Measurements from ENCODE around the gene SLC39A12.

The SLC39A12 gene

DNA sequence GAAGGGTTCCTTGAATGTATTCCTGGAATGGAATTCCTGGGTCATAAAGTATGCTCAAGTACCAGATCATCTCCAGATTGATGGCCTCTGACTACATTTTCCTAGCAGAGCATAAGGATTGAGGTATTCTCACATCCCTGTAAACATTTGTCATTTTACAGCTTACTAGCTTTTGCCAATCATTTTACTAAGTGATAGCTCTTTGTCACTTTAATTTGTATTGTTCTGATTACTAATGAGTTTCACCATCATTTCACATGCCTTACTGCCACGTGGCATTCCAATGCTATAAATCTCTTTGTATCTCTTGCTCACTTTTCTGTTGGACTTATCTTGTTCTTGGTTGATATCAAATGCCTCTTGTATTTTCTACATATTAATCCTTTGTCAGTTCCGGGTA is 119.9 kb downstream of the SLC39A12 start:
- ChIA-PET CTCF (interaction anchor here (2.4 kb wide), 1 partner anchor 33 kb away, joined by 7 read pairs; no protein-coding TSS in a partner anchor), POLR2A (no interaction called here)
- TF ChIP-seq, protein P1, sequence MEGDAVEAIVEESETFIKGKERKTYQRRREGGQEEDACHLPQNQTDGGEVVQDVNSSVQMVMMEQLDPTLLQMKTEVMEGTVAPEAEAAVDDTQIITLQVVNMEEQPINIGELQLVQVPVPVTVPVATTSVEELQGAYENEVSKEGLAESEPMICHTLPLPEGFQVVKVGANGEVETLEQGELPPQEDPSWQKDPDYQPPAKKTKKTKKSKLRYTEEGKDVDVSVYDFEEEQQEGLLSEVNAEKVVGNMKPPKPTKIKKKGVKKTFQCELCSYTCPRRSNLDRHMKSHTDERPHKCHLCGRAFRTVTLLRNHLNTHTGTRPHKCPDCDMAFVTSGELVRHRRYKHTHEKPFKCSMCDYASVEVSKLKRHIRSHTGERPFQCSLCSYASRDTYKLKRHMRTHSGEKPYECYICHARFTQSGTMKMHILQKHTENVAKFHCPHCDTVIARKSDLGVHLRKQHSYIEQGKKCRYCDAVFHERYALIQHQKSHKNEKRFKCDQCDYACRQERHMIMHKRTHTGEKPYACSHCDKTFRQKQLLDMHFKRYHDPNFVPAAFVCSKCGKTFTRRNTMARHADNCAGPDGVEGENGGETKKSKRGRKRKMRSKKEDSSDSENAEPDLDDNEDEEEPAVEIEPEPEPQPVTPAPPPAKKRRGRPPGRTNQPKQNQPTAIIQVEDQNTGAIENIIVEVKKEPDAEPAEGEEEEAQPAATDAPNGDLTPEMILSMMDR (IDR thresholded peaks at IDR 0.05; ENCODE audit: insufficient read depth, low read length, missing control alignments), result no peak

DNA sequence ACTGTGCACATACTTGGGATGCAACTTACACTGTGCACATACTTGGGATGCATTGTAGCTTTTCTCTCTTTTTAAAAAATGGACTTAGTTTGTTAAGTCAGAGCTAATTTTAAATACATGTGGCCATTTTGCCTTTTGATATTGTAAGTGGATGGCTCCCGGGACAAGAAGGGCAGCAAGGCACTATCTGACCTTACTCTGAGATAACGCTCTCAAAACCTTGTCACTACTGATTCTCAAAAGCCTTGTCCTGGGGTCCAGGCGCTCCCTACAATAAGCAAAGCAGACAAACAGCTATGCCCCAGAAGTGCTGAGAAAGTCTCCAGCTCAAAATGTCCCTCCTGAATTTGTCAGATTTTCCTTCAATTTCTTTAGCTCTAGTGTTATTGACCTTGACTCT is 121.6 kb downstream of the SLC39A12 start:
- TF ChIP-seq, protein P1 (IDR thresholded peaks at IDR 0.05; ENCODE audit: insufficient read depth, low read length, missing control alignments), result no peak
- POLR2A ChIA-PET, result no interaction called here
- DNase-seq (ENCODE audit: low read depth, low spot score), result no peak
- H3K4me3 ChIP-seq (ENCODE audit: low read depth, low read length), result no peak overlapping the region
- CTCF ChIA-PET, result interaction anchor here (2.4 kb wide), 1 partner anchor 31 kb away, joined by 7 read pairs; no protein-coding TSS in a partner anchor

More for the DNA sequence above, 119.9 kb downstream of the SLC39A12 start:
- H3K4me3 ChIP-seq (ENCODE audit: low read depth, low read length), result no peak overlapping the region
- no peak for DNase-seq (ENCODE audit: low read depth, low spot score)

DNA sequence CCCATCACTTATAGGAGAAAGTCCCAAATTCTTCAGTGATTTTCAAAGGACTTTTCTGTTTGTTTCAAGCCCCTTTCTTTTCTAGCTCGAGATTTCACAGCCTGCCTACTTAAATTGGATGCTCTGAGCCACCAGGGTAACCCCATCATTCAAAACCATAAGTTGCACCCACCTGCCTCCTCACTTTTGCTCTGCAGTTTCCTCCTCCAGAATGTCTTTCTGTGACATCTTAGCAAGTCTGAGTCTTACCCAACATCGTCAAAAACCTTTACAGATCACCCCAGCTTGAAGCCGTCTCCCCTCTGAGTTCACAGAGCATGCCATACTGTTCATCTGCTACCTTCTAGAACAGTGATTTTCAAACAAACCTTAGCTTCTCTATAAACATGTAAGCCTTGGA is 124.2 kb downstream of the SLC39A12 start:
- ChIA-PET POLR2A (no interaction called here), CTCF (no interaction called here)
- no peak for DNase-seq (ENCODE audit: low read depth, low spot score)
- TF ChIP-seq, protein P1 (IDR thresholded peaks at IDR 0.05; ENCODE audit: insufficient read depth, low read length, missing control alignments), result no peak
- H3K4me3 ChIP-seq (ENCODE audit: low read depth, low read length), result no peak overlapping the region

DNA sequence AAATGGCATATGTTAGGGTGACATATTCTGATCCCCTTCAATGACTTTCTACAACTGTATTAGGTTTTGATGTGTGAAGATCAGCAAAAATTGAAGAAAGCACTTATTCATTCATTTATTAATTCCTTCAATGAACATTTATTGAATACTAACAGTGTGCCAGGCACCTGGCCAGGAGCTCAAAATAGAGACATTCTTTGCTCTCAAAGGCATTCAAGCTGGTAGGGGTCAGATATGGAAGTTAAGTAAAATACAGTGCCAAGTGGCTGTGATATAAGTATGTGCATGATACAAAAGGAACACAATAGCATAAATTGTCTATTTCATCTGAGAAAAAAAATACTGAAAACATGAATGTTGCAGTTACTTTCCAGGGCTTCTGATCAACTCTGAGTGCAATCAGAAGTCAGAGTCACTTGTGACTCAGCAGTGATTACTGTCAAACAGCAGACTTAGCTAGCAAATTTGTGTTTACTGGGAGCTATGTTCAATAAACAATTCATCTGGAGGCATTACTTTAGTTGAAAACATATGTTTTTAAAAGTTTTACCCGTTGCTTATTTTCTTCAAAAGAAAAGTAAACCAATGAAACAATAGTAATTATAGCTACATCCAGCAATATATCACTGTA is 128.1 kb downstream of the SLC39A12 start:
- TF ChIP-seq, protein P1 (IDR thresholded peaks at IDR 0.05; ENCODE audit: insufficient read depth, low read length, missing control alignments), result no peak
- ChIA-PET POLR2A (no interaction called here), CTCF (interaction anchor here (0.9 kb wide), 1 partner anchor 25 kb away, joined by 4 read pairs; no protein-coding TSS in a partner anchor)
- H3K4me3 ChIP-seq (ENCODE audit: low read depth, low read length), result no peak overlapping the region
- no peak for DNase-seq (ENCODE audit: low read depth, low spot score)

DNA sequence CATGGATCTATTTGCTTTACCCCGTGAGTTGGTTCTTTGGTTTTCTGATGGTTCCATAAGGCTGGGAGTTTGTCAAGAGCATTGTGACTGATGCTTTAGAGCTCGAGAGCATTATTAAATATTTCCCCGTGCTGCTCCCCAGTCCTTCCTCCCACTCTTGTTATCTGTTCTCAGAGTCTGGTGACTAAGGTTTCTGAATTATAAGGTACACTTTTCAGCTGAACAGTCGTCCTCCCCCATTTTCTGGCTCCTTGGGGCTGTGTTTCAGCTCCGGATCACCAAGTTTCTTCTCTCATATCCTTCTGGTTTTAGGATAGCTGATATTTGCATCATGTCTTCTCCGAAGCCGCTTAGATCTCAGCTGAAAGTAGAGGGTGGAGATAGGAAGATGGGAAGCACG is 130.7 kb downstream of the SLC39A12 start:
- no peak overlapping the region for H3K4me3 ChIP-seq (ENCODE audit: low read depth, low read length)
- ChIA-PET POLR2A (no interaction called here), CTCF (no interaction called here)
- DNase-seq (ENCODE audit: low read depth, low spot score), result no peak
- TF ChIP-seq, protein P1 (IDR thresholded peaks at IDR 0.05; ENCODE audit: insufficient read depth, low read length, missing control alignments), result no peak

DNA sequence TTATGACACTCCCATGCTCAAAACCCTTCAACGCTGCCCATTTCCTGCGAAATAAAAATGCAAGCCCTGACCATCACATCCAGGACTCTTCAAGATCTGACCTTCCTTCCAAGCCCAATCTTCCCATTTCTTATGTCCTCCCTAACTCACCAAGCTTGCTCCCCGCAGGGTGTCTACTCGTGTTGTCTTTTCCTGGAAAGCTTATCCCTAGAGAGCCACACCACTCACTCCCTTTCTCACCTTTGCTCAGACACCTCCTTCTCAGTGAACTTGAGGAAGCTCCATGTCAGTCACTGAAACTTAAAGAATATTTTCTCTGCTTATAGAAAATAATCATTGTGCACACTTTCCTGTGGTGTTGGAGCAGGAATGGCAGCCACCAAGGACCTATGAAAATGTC is 134.1 kb downstream of the SLC39A12 start:
- no peak overlapping the region for H3K4me3 ChIP-seq (ENCODE audit: low read depth, low read length)
- POLR2A ChIA-PET, result no interaction called here
- TF ChIP-seq, protein P1 (IDR thresholded peaks at IDR 0.05; ENCODE audit: insufficient read depth, low read length, missing control alignments), result no peak
- no peak for DNase-seq (ENCODE audit: low read depth, low spot score)
- CTCF ChIA-PET, result no interaction called here

Measured in AG04449 (cell line).